SU-DHL-6 (cell line): Measurements from ENCODE around the gene NEURL1B.

Experiments
- H2AFZ ChIP-seq: fragments of 200-600 bp; sonication (generic); 2 replicates; pipeline ENCODE4 v1.6.1; 2014; ENCODE audit warnings: low read depth, mild to moderate bottlenecking, moderate library complexity, mixed read lengths, antibody characterized with exemption, low read length; ENCODE audit not compliant: severe bottlenecking
- H3F3A ChIP-seq: fragments of 200-600 bp; shearing (Covaris generic); 2 replicates; pipeline ENCODE4 v1.6.0; 2016; ENCODE audit warnings: antibody characterized with exemption, mild to moderate bottlenecking; ENCODE audit not compliant: insufficient read depth
- H3K27ac ChIP-seq: fragments of 200-600 bp; sonication (generic); 2 replicates; pipeline ENCODE4 v1.5.1; 2016; ENCODE audit warnings: low read depth, mild to moderate bottlenecking, low read length, moderate library complexity, mixed read lengths
- H3K27me3 ChIP-seq: fragments of 200-600 bp; sonication (generic), shearing (Covaris generic); 2 replicates; pipeline ENCODE4 v1.6.0; 2014; ENCODE audit warnings: mild to moderate bottlenecking, low read length
- H3K36me3 ChIP-seq: fragments of 200-600 bp; sonication (generic); 2 replicates; pipeline ENCODE4 v1.6.1; 2014; ENCODE audit warnings: mild to moderate bottlenecking, low read length, mixed read lengths
- H3K4me2 ChIP-seq: fragments of 300-600, 200-600 bp; shearing (Covaris generic), sonication (generic); 2 replicates; pipeline ENCODE4 v1.6.0; 2014; ENCODE audit warnings: low read length, low read depth, mild to moderate bottlenecking; ENCODE audit not compliant: poor library complexity, severe bottlenecking
- H3K4me3 ChIP-seq: fragments of 200-600 bp; sonication (generic); 2 replicates; pipeline ENCODE4 v1.5.1; 2014; ENCODE audit warnings: antibody characterized with exemption, low read length, mild to moderate bottlenecking, mixed read lengths; ENCODE audit not compliant: insufficient read depth, poor library complexity, severe bottlenecking
- H3K79me2 ChIP-seq: fragments of 200-600 bp; sonication (generic); 2 replicates; pipeline ENCODE4 v1.6.1; 2014; ENCODE audit warnings: mild to moderate bottlenecking, low read length, moderate library complexity; ENCODE audit not compliant: insufficient read depth
- H3K9ac ChIP-seq: fragments of 200-600 bp; sonication (generic); 2 replicates; pipeline ENCODE4 v1.7.0; 2014; ENCODE audit warnings: mild to moderate bottlenecking, low read length
- H3K9me2 ChIP-seq: fragments of 200-600 bp; sonication (generic); replicated peaks from 2 replicates; pipeline ENCODE4 v1.6.1; 2014; ENCODE audit warnings: low read length; ENCODE audit not compliant: insufficient read depth
- H3K9me3 ChIP-seq: fragments of 200-600 bp; sonication (generic); 2 replicates; pipeline ENCODE4 v1.6.1; 2014; ENCODE audit warnings: low read length, mixed read lengths; ENCODE audit not compliant: insufficient read depth
- H4K20me1 ChIP-seq: fragments of 200-600 bp; sonication (generic); 2 replicates; pipeline ENCODE4 v1.6.1; 2014; ENCODE audit warnings: low read depth, mild to moderate bottlenecking, antibody characterized with exemption, low read length, moderate library complexity, mixed read lengths
- EZH2phosphoT487 ChIP-seq: fragments of 200-600 bp; sonication (generic), shearing (Covaris generic); conservative IDR thresholded peaks from 2 replicates; pipeline ENCODE4 v1.6.1; 2018; ENCODE audit warnings: mild to moderate bottlenecking, antibody characterized with exemption, low read length, moderate library complexity, mixed read lengths
- TF ChIP-seq, protein P1 (sequence below): fragments of 200-600 bp; sonication (generic); IDR thresholded peaks from one replicate; pipeline ENCODE4 v1.5.1; 2017; ENCODE audit warnings: antibody characterized with exemption, mild to moderate bottlenecking, low read length, moderate library complexity; ENCODE audit not compliant: insufficient read depth, poor library complexity, severe bottlenecking

NEURL1B gene

GRCh38 chr5:172723508-172723907, 82.4 kb downstream of the NEURL1B start:
- H3K9me2 ChIP-seq = no peaks in the 10 kb centered on the region
- H3K79me2 ChIP-seq = no peaks in the 10 kb centered on the region
- H3K27me3 ChIP-seq = no peaks in the 10 kb centered on the region
- no peak overlapping the region for H3K9ac ChIP-seq
- H3K4me2 ChIP-seq = no peak overlapping the region
- TF ChIP-seq, protein P1, sequence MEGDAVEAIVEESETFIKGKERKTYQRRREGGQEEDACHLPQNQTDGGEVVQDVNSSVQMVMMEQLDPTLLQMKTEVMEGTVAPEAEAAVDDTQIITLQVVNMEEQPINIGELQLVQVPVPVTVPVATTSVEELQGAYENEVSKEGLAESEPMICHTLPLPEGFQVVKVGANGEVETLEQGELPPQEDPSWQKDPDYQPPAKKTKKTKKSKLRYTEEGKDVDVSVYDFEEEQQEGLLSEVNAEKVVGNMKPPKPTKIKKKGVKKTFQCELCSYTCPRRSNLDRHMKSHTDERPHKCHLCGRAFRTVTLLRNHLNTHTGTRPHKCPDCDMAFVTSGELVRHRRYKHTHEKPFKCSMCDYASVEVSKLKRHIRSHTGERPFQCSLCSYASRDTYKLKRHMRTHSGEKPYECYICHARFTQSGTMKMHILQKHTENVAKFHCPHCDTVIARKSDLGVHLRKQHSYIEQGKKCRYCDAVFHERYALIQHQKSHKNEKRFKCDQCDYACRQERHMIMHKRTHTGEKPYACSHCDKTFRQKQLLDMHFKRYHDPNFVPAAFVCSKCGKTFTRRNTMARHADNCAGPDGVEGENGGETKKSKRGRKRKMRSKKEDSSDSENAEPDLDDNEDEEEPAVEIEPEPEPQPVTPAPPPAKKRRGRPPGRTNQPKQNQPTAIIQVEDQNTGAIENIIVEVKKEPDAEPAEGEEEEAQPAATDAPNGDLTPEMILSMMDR = no peak
- no peak for TF ChIP-seq EZH2phosphoT487
- H4K20me1 ChIP-seq = no peaks in the 10 kb centered on the region
- H3K9me3 ChIP-seq = no peaks in the 10 kb centered on the region
- H3K36me3 ChIP-seq = no peaks in the 10 kb centered on the region
- H3K4me3 ChIP-seq = no peak overlapping the region
- no peak overlapping the region for H2AFZ ChIP-seq
- no peaks in the 10 kb centered on the region for H3F3A ChIP-seq
- no peak overlapping the region for H3K27ac ChIP-seq

GRCh38 chr5:172724242-172725183, 83.5 kb downstream of the NEURL1B start:
- Histone ChIP-seq H3K36me3 (no peaks in the 10 kb centered on the region), H3K79me2 (no peaks in the 10 kb centered on the region), H4K20me1 (no peaks in the 10 kb centered on the region), H3K27ac (no peak overlapping the region), H3K9me3 (no peaks in the 10 kb centered on the region), H3K27me3 (no peaks in the 10 kb centered on the region), H3K4me2 (no peak overlapping the region), H3F3A (no peaks in the 10 kb centered on the region), H3K9me2 (no peaks in the 10 kb centered on the region), H3K4me3 (no peak overlapping the region), H2AFZ (no peak overlapping the region), H3K9ac (no peak overlapping the region)
- TF ChIP-seq EZH2phosphoT487 = no peak
- TF ChIP-seq, protein P1 = no peak

GRCh38 chr5:172725273-172725672, 84.2 kb downstream of the NEURL1B start:
- H3F3A ChIP-seq = no peaks in the 10 kb centered on the region
- no peaks in the 10 kb centered on the region for H3K9me3 ChIP-seq
- H3K36me3 ChIP-seq = no peaks in the 10 kb centered on the region
- no peak overlapping the region for H3K4me2 ChIP-seq
- no peaks in the 10 kb centered on the region for H3K79me2 ChIP-seq
- no peaks in the 10 kb centered on the region for H3K9me2 ChIP-seq
- no peak overlapping the region for H2AFZ ChIP-seq
- H3K9ac ChIP-seq = no peak overlapping the region
- no peak overlapping the region for H3K27ac ChIP-seq
- TF ChIP-seq, protein P1 = no peak
- no peak for TF ChIP-seq EZH2phosphoT487
- H4K20me1 ChIP-seq = no peaks in the 10 kb centered on the region
- no peaks in the 10 kb centered on the region for H3K27me3 ChIP-seq
- no peak overlapping the region for H3K4me3 ChIP-seq
